HCT116 (cell line): ENCODE data around the gene LCE6A. TPM values are rescaled to one million over a fixed set of nuclear protein-coding genes. Genes with fewer than 3 reads are reported as not detected.

ENCODE experiments used
- ATAC-seq: fragments of 200-7000 bp; cut with Tn5 transposase; 2 replicates; pipeline ENCODE4 v1.9.1; 2020; ENCODE audit warnings: mild to moderate bottlenecking, moderate library complexity
- BruUV-seq: library from RNA; stranded (reverse); fragments of 400-500 nt; replicated peaks from 2 replicates; lab custom pipeline; 2021; lab: Mats Ljungman, UMichigan
- CTCF ChIA-PET: fragments of 300-600 bp; sonication (Branson Sonifier 250); formaldehyde crosslinking; loops from one replicate; lab custom pipeline; 2021; ENCODE audit warnings: antibody characterized with exemption; lab: Charles Lee
- POLR2A ChIA-PET: fragments of 300-600, 350-600 bp; sonication (Branson Sonifier 250); formaldehyde crosslinking; loops from one replicate; lab custom pipeline; 2021; ENCODE audit warnings: antibody characterized with exemption; lab: Charles Lee
- RAD21 ChIA-PET, 2 experiments: fragments of 300-600 bp; sonication (Branson Sonifier 250); formaldehyde crosslinking; loops; one replicate each; lab custom pipeline; 2023; ENCODE audit warnings: low total read pairs in 2 of 2; ENCODE audit not compliant: uncharacterized antibody in 2 of 2, unreplicated experiment in 2 of 2, low non-redundant PET in 1 of 2; lab: Charles Lee
- DNase-seq: peaks from one replicate; pipeline ENCODE4 v3.0.0-alpha.2; 2010; ENCODE audit warnings: low read depth, low spot score
- H2AFZ ChIP-seq: fragments of 200-600 bp; shearing (Covaris generic), sonication (generic); 2 replicates; pipeline ENCODE4 v1.6.1; 2017; ENCODE audit warnings: low read depth, mixed run types, mixed read lengths, antibody characterized with exemption, low read length; ENCODE audit not compliant: poor library complexity, severe bottlenecking
- H3K27ac ChIP-seq: 2 replicates; pipeline ENCODE4 v1.5.1; 2012; ENCODE audit warnings: low read depth, low read length
- H3K27me3 ChIP-seq: fragments of 200-600 bp; sonication (generic); 2 replicates; pipeline ENCODE4 v1.6.1; 2016; ENCODE audit warnings: mixed run types, low read length, mixed read lengths; ENCODE audit not compliant: insufficient read depth
- H3K36me3 ChIP-seq, 2 experiments: fragments of 200-500 bp in 1 of 2; fragments of 200-600 bp in 1 of 2; sonication (Bioruptor generic) in 1 of 2; sonication (generic) in 1 of 2; 2 replicates each; pipeline versions ENCODE4 v1.5.1 to v1.6.1; 2014 to 2016; ENCODE audit warnings: low read length in 2 of 2, inconsistent platforms in 1 of 2, mixed read lengths in 1 of 2, mixed run types in 1 of 2; ENCODE audit not compliant: insufficient read depth in 2 of 2, control insufficient read depth in 1 of 2
- H3K4me1 ChIP-seq, 2 experiments: fragments of 200-600 bp in 1 of 2; sonication (generic) in 1 of 2; 2 replicates each; pipeline versions ENCODE4 v1.5.1 to v1.6.1; 2012 to 2017; ENCODE audit warnings: low read length in 2 of 2, inconsistent platforms in 1 of 2, mild to moderate bottlenecking in 1 of 2, mixed read lengths in 1 of 2, mixed run types in 1 of 2, moderate library complexity in 1 of 2; ENCODE audit not compliant: insufficient read depth in 2 of 2, control insufficient read depth in 1 of 2
- H3K4me2 ChIP-seq: fragments of 200-600 bp; sonication (generic); 2 replicates; pipeline ENCODE4 v1.6.1; 2017; ENCODE audit warnings: mixed run types, low read length, mixed read lengths
- H3K4me3 ChIP-seq, 2 experiments: fragments of 200-600 bp in 1 of 2; sonication (generic) in 1 of 2; replicated peaks in 1 of 2; 2 replicates each; pipeline ENCODE4 v1.5.1; 2011 to 2016; ENCODE audit warnings: low read length in 2 of 2, control low read depth in 1 of 2, low read depth in 1 of 2, mild to moderate bottlenecking in 1 of 2, mixed read lengths in 1 of 2, mixed run types in 1 of 2
- H3K79me2 ChIP-seq: fragments of 200-600 bp; sonication (generic); 2 replicates; pipeline ENCODE4 v1.6.1; 2017; ENCODE audit warnings: mild to moderate bottlenecking, mixed run types, low read length, moderate library complexity, mixed read lengths; ENCODE audit not compliant: insufficient read depth
- H3K9ac ChIP-seq: fragments of 200-600 bp; sonication (generic); 2 replicates; pipeline ENCODE4 v1.6.1; 2016; ENCODE audit warnings: low read length, mixed read lengths
- H3K9me2 ChIP-seq: fragments of 200-600 bp; sonication (generic), shearing (Covaris generic); 2 replicates; pipeline ENCODE4 v1.6.1; 2017; ENCODE audit warnings: mixed run types, mild to moderate bottlenecking, moderate library complexity; ENCODE audit not compliant: insufficient read depth
- H3K9me3 ChIP-seq, 2 experiments: fragments of 200-500 bp in 1 of 2; fragments of 200-600 bp in 1 of 2; sonication (Bioruptor generic) in 1 of 2; sonication (generic) in 1 of 2; 2 replicates each; pipeline ENCODE4 v1.6.1; 2014 to 2017; ENCODE audit warnings: low read length in 2 of 2, mixed read lengths in 2 of 2, inconsistent platforms in 1 of 2, low read depth in 1 of 2, mild to moderate bottlenecking in 1 of 2, mixed run types in 1 of 2, moderate library complexity in 1 of 2; ENCODE audit not compliant: control insufficient read depth in 1 of 2, insufficient read depth in 1 of 2
- H4K20me1 ChIP-seq: fragments of 200-600 bp; sonication (generic), shearing (Covaris generic); 2 replicates; pipeline ENCODE4 v1.6.1; 2017; ENCODE audit warnings: mixed run types, mild to moderate bottlenecking, moderate library complexity; ENCODE audit not compliant: insufficient read depth
- ATF3 ChIP-seq: IDR thresholded peaks from 2 replicates; pipeline ENCODE4 v1.6.1; 2012
- CBX3 ChIP-seq: IDR thresholded peaks from 2 replicates; pipeline ENCODE4 v1.6.1; 2012; ENCODE audit warnings: low read depth
- EGR1 ChIP-seq: IDR thresholded peaks from 2 replicates; pipeline ENCODE4 v1.6.1; 2012; ENCODE audit warnings: low read depth
- EZH2 ChIP-seq: fragments of 200-600 bp; sonication (generic); IDR thresholded peaks from 2 replicates; pipeline ENCODE4 v1.6.1; 2017; ENCODE audit warnings: antibody characterized with exemption, mixed run types
- EZH2phosphoT487 ChIP-seq: fragments of 200-600 bp; IDR thresholded peaks from 2 replicates; pipeline ENCODE4 v1.6.1; 2018; ENCODE audit warnings: antibody characterized with exemption, borderline replicate concordance
- JUND ChIP-seq: IDR thresholded peaks from 2 replicates; pipeline ENCODE4 v1.6.1; 2012
- SIN3A ChIP-seq: IDR thresholded peaks from 2 replicates; pipeline ENCODE4 v1.6.1; 2012; ENCODE audit warnings: low read depth
- YY1 ChIP-seq: IDR thresholded peaks from 2 replicates; pipeline ENCODE4 v1.6.1; 2011; ENCODE audit warnings: low read length, low read depth, moderate library complexity, mild to moderate bottlenecking; ENCODE audit not compliant: insufficient replicate concordance; ENCODE audit errors: extremely low read depth
- ZBTB33 ChIP-seq: IDR thresholded peaks from 2 replicates; pipeline ENCODE4 v1.6.1; 2011; ENCODE audit warnings: mild to moderate bottlenecking, low read length, moderate library complexity; ENCODE audit not compliant: insufficient replicate concordance; ENCODE audit errors: extremely low read depth
- ZFX ChIP-seq: fragments of 450-650 bp; IDR thresholded peaks from 2 replicates; pipeline ENCODE4 v1.6.1; 2017
- intact Hi-C: fragments of 100-400 bp; cut with micrococcal nuclease; formaldehyde crosslinking; loops from 2 replicates; pipeline ENCODE4 v1.10.0; 2022
- total RNA-seq: library from RNA; stranded (reverse); gene quantifications from one replicate; pipeline ENCODE4 v1.2.1, GENCODE V29; 2021; ENCODE audit not compliant: unreplicated experiment

LCE6A gene
- total RNA-seq, 1 experiment from 2014 or later = not detected

GRCh38 chr1:152855661-152856060 lies 13.0 kb downstream of the LCE6A start:
- no peak for TF ChIP-seq JUND
- no peak for TF ChIP-seq ZFX
- TF ChIP-seq EZH2 = no peak
- no peak for TF ChIP-seq CBX3
- TF ChIP-seq YY1 = no peak
- TF ChIP-seq ATF3 = no peak
- TF ChIP-seq SIN3A = no peak
- TF ChIP-seq ZBTB33 = no peak
- no peak for TF ChIP-seq EZH2phosphoT487
- no peak for TF ChIP-seq EGR1
- DNase-seq = no peak
- no peaks in the 10 kb centered on the region for H3K4me1 ChIP-seq
- H3K9me3 ChIP-seq = no peaks in the 10 kb centered on the region
- no peak overlapping the region for H3K4me2 ChIP-seq
- H3K36me3 ChIP-seq = no peaks in the 10 kb centered on the region
- H3K9me2 ChIP-seq = no peaks in the 10 kb centered on the region
- intact Hi-C loops = no loop called here
- H3K27me3 ChIP-seq = peaks cover 7% of the 10 kb centered on the region; the same call in 1 of the 2 replicates
- H3K4me3 ChIP-seq = no peak overlapping the region
- no TSS peak for BruUV-seq
- ATAC-seq = no peak
- no peaks in the 10 kb centered on the region for H4K20me1 ChIP-seq
- no peaks in the 10 kb centered on the region for H3K79me2 ChIP-seq
- no peak overlapping the region for H3K27ac ChIP-seq
- H3K9ac ChIP-seq = no peak overlapping the region
- ChIA-PET RAD21 (no interaction called here), CTCF (interaction anchor here (1.8 kb wide), 1 partner anchor 15 kb away, joined by 4 read pairs; no protein-coding TSS in a partner anchor), POLR2A (no interaction called here)
- H2AFZ ChIP-seq = no peak overlapping the region
